Astrocyte (in vitro differentiated cells and primary cell): ENCODE results near the gene TIAM2.

Experiments used
- CTCF ChIP-seq: IDR thresholded peaks from 2 replicates; pipeline ENCODE4 v1.5.1; 2011; ENCODE audit warnings: low read depth, mild to moderate bottlenecking, inconsistent platforms, low read length, moderate library complexity; ENCODE audit not compliant: insufficient read depth
- EZH2 ChIP-seq: IDR thresholded peaks from 2 replicates; pipeline ENCODE4 v1.6.1; 2012; ENCODE audit warnings: mild to moderate bottlenecking, low read length, inconsistent platforms; ENCODE audit not compliant: insufficient read depth

- TF ChIP-seq CTCF (no peak), EZH2 (no peak)
Measured at GRCh38 chr6:155129744-155130143, 134.6 kb downstream of the TIAM2 start.
